Measurements from ENCODE around the gene RREB1. TPM values are rescaled to one million over a fixed set of nuclear protein-coding genes. Genes with fewer than 3 reads are reported as not detected.
A peak's percentile ranks its signal among the peaks of the same experiment; 100 is the strongest.

The RREB1 gene
- total RNA-seq, 1 donor from 2014 or later = 57.2 TPM

DNA sequence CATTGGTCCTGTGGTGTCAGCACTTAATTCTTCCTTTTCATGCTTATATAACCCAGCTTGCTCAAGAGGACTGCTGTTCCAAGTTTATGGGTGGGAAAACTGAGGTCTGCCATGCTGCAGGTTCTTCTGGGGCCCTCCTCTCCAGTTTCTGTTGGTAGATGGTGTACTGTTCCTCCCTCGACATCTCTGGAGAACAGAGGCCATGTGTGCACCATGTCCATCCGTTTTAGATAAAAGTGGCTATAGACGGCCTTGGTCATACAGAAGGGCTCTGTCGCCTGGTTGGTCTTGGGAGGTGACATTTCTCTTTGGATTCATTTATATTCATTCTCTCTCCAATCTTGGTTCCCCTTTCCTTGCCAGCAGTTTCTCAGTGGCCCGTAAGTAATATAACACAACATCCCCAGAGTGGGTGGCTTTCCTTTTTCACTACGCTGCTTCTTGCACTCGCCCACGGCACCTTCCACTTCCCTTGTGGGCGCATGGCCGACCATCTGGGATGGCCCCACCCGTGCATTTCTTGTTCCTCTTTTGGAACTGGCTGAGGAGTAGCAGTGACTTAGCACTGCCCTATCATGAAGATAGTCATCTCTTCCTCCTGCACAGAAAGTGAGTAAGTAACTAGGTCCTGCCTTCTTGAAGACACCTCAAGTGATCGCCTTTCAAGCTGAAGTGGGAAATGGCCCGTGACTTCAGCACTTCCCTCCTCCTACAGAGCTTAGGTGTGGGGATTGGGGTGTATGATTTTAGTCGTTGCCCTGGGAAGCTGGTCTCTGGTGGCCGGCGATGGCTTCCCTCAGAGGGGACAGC lies 94.2 kb downstream of the RREB1 start:
- H3K27me3 ChIP-seq = no peaks in the 10 kb centered on the region
- no peak overlapping the region for H3K4me3 ChIP-seq
- intact Hi-C loops (cut with DNase I) = no loop called here
- no peak for DNase-seq (ENCODE audit: extremely low spot score in 2 of 2)
- peak overlapping the region; percentile 42 for H3K27ac ChIP-seq
- TF ChIP-seq POLR2AphosphoS5 (IDR thresholded peaks at IDR 0.05; ENCODE audit: insufficient read depth in 1 of 2, low read depth in 1 of 2) (no peak), POLR2A (IDR thresholded peaks at IDR 0.05) (no peak)
- TF ChIP-seq, protein P1, sequence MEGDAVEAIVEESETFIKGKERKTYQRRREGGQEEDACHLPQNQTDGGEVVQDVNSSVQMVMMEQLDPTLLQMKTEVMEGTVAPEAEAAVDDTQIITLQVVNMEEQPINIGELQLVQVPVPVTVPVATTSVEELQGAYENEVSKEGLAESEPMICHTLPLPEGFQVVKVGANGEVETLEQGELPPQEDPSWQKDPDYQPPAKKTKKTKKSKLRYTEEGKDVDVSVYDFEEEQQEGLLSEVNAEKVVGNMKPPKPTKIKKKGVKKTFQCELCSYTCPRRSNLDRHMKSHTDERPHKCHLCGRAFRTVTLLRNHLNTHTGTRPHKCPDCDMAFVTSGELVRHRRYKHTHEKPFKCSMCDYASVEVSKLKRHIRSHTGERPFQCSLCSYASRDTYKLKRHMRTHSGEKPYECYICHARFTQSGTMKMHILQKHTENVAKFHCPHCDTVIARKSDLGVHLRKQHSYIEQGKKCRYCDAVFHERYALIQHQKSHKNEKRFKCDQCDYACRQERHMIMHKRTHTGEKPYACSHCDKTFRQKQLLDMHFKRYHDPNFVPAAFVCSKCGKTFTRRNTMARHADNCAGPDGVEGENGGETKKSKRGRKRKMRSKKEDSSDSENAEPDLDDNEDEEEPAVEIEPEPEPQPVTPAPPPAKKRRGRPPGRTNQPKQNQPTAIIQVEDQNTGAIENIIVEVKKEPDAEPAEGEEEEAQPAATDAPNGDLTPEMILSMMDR (IDR thresholded peaks at IDR 0.05) = no peak
- no peaks in the 10 kb centered on the region for H3K9me3 ChIP-seq
- H3K4me1 ChIP-seq = peaks cover 34% of the 10 kb centered on the region
- peaks cover 0 to 2% of the 10 kb centered on the region in 2 donors for H3K36me3 ChIP-seq

DNA sequence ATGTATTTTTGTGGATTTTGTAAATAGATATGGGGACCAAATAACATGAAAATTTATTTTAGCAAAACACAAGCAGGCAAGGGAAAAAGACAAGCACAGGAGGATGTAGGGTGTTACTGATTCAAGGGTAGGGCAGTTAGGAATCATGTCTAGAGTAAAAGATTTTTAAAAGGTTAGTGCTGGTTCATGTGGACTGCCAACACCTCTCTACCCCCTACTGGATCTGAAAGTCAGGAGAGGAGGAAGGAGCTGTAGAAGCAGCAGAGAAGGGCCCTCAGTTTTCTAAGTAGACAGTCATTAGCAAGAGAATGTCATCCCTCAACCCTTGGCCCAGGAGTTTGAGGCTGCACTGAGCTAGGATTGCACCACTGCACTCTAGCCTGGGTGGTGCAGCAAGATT lies 95.2 kb downstream of the RREB1 start:
- Histone ChIP-seq H3K36me3 (peaks cover 0 to 2% of the 10 kb centered on the region in 2 donors), H3K9me3 (no peaks in the 10 kb centered on the region), H3K4me3 (no peak overlapping the region), H3K4me1 (peaks cover 27% of the 10 kb centered on the region), H3K27me3 (no peaks in the 10 kb centered on the region), H3K27ac (peak overlapping the region; percentile 42)
- intact Hi-C loops (cut with DNase I) = no loop called here
- TF ChIP-seq POLR2A (IDR thresholded peaks at IDR 0.05) (no peak), POLR2AphosphoS5 (IDR thresholded peaks at IDR 0.05; ENCODE audit: insufficient read depth in 1 of 2, low read depth in 1 of 2) (no peak)
- TF ChIP-seq, protein P1 (IDR thresholded peaks at IDR 0.05) = no peak
- DNase-seq (ENCODE audit: extremely low spot score in 2 of 2) = no peak

DNA sequence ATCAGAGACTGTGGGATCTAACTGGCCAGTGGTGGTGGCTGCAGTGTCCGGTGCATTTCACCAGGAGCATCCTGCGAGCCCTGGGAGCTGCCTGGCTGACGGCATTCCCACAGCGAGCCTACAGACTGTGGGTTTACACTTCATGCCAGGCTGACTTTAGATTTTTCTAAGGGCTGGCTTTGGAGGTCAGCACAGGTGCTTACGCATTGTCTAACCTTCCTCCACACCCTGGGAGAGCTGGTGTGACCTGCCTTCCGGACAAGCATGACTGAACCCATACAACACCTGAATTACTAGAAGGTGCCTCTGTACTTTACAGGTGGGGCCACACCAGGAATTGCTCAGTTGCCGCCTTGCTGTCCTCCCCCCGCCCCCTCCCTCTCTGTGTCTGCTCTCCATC lies 96.2 kb downstream of the RREB1 start:
- no peaks in the 10 kb centered on the region for H3K9me3 ChIP-seq
- no peaks in the 10 kb centered on the region for H3K27me3 ChIP-seq
- TF ChIP-seq POLR2AphosphoS5 (IDR thresholded peaks at IDR 0.05; ENCODE audit: insufficient read depth in 1 of 2, low read depth in 1 of 2) (no peak), POLR2A (IDR thresholded peaks at IDR 0.05) (no peak)
- DNase-seq (ENCODE audit: extremely low spot score in 2 of 2) = no peak
- H3K4me3 ChIP-seq = no peak overlapping the region
- H3K27ac ChIP-seq = no peak overlapping the region
- intact Hi-C loops (cut with DNase I) = no loop called here
- peaks cover 21% of the 10 kb centered on the region for H3K4me1 ChIP-seq
- H3K36me3 ChIP-seq = peaks cover 0 to 2% of the 10 kb centered on the region in 2 donors

DNA sequence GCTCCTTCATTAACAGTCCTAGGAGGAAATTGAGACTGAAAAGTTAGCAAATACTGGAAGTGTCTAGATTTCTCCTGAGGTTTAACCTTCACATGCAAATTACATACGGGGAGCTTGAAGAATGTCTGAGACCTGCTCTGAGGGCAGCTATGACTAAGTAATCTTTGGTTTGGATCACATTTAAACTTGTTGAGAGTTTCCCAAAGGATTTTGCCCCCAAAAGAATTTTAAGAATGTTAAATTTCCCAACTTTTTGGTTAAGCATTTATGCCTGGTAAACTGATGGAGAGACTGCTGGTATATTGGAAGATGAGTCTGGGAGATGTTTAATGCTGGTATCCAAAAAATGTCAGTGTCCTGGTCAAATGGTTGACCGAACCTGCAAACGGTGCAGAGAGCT lies 97.0 kb downstream of the RREB1 start:
- H3K4me3 ChIP-seq = no peak overlapping the region
- H3K9me3 ChIP-seq = no peaks in the 10 kb centered on the region
- no peak for DNase-seq (ENCODE audit: extremely low spot score in 2 of 2)
- intact Hi-C loops (cut with DNase I) = no loop called here
- H3K4me1 ChIP-seq = peaks cover 21% of the 10 kb centered on the region
- H3K27me3 ChIP-seq = no peaks in the 10 kb centered on the region
- TF ChIP-seq, protein P1 (IDR thresholded peaks at IDR 0.05) = no peak
- TF ChIP-seq POLR2A (IDR thresholded peaks at IDR 0.05) = no peak
- TF ChIP-seq POLR2AphosphoS5 (IDR thresholded peaks at IDR 0.05; ENCODE audit: insufficient read depth in 1 of 2, low read depth in 1 of 2) = no peak
- no peak overlapping the region for H3K27ac ChIP-seq
- peaks cover 0 to 2% of the 10 kb centered on the region in 2 donors for H3K36me3 ChIP-seq

DNA sequence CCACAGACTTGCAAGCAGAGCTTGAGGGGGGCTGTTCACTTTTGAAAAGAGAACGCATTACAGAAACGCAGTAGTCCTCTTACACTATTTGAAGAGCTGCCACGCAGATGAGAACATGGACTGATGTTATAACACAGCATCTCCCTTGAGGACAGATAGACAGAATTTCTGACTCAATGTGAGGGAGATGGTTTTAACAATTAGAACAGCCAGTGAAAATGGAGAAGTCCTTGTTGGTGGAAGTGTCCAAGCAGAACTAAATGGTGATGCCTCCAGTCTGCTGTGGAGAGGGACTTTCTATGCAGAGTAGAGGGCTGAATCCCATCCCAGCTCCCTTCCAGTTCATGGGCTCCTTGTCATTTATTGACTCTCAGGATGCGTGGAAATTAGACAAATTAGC lies 100.0 kb downstream of the RREB1 start:
- Histone ChIP-seq H3K9me3 (no peaks in the 10 kb centered on the region), H3K4me1 (no peaks in the 10 kb centered on the region), H3K27ac (no peak overlapping the region), H3K36me3 (peaks cover 0 to 24% of the 10 kb centered on the region in 2 donors), H3K4me3 (no peak overlapping the region), H3K27me3 (no peaks in the 10 kb centered on the region)
- TF ChIP-seq, protein P1 (IDR thresholded peaks at IDR 0.05) = no peak
- TF ChIP-seq POLR2AphosphoS5 (IDR thresholded peaks at IDR 0.05; ENCODE audit: insufficient read depth in 1 of 2, low read depth in 1 of 2) = no peak
- no peak for TF ChIP-seq POLR2A (IDR thresholded peaks at IDR 0.05)
- DNase-seq (ENCODE audit: extremely low spot score in 2 of 2) = no peak
- intact Hi-C loops (cut with DNase I) = no loop called here

All from vagina (tissue), 2 donors.